Stimulated activated naive CD4-positive, alpha-beta T cell treated with Interleukin-2 at 50 U/mL for 16 hours (primary cell): Measurements from ENCODE around the gene TBC1D9.

ENCODE experiments used
- DNase-seq: peaks from one replicate; lab custom pipeline; 2025; lab: John Stamatoyannopoulos, UW

The TBC1D9 gene

GRCh38 chr4:140612357-140612756, 143.8 kb downstream of the TBC1D9 start:
- DNase-seq: no peak

GRCh38 chr4:140611854-140612253, 144.3 kb downstream of the TBC1D9 start:
- no peak for DNase-seq

GRCh38 chr4:140609548-140610425, 146.4 kb downstream of the TBC1D9 start:
- no peak for DNase-seq

- no peak for DNase-seq
These were observed 148.3 kb downstream of the TBC1D9 start for GRCh38 chr4:140607852-140608251.

- DNase-seq: no peak
These were observed 151.6 kb downstream of the TBC1D9 start for GRCh38 chr4:140604544-140604943.

GRCh38 chr4:140603286-140603685, 152.9 kb downstream of the TBC1D9 start:
- DNase-seq: no peak

GRCh38 chr4:140602714-140603113, 153.5 kb downstream of the TBC1D9 start:
- no peak for DNase-seq

GRCh38 chr4:140600408-140600807, 155.8 kb downstream of the TBC1D9 start:
- DNase-seq: no peak

- no peak for DNase-seq
These were observed 161.1 kb downstream of the TBC1D9 start for GRCh38 chr4:140595065-140595464.

GRCh38 chr4:140584439-140584838, 171.7 kb downstream of the TBC1D9 start:
- no peak for DNase-seq

GRCh38 chr4:140581078-140581477, 175.1 kb downstream of the TBC1D9 start:
- no peak for DNase-seq

GRCh38 chr4:140579278-140579677, 176.9 kb downstream of the TBC1D9 start:
- DNase-seq: no peak

GRCh38 chr4:140575489-140575888, 180.7 kb downstream of the TBC1D9 start:
- no peak for DNase-seq

- no peak for DNase-seq
These were observed 184.6 kb downstream of the TBC1D9 start for GRCh38 chr4:140571620-140572019.
